D341Med (cell line): Measurements from ENCODE around the gene PPP1R14B.

Experiments
- DNase-seq: peaks from one replicate; pipeline ENCODE4 v3.0.0; 2012; ENCODE audit warnings: low spot score

The PPP1R14B gene

DNA sequence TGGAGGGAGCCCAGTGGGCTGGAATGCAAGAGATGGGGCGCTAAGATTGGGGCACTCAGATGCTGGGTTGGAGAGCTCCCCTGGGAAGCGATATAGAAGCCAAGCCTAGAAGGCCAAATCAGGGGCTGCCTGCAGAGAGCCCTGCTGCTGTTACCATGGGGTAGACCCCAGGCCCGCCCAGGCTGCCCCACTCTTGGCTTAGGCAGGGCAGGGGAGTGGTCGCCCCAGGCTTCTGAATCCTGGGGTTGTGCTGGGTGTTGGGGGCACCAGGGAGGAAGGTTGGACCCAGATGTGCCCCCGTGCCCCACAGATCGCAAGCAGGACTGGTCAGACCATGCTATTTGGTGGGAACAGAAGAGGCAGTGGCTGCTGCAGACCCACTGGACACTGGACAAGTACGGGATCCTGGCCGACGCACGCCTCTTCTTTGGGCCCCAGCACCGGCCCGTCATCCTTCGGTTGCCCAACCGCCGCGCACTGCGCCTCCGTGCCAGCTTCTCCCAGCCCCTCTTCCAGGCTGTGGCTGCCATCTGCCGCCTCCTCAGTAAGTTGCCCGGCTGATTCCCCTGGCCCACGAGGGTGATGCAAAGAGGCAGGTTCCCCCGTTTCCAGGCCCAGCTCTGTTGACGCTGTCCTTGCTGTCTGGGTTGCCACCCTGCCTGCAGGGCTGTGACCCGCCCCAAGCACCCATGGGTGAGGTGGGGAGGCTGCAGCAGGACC is 36.3 kb downstream of the PPP1R14B start:
- peak; percentile 40 for DNase-seq

DNA sequence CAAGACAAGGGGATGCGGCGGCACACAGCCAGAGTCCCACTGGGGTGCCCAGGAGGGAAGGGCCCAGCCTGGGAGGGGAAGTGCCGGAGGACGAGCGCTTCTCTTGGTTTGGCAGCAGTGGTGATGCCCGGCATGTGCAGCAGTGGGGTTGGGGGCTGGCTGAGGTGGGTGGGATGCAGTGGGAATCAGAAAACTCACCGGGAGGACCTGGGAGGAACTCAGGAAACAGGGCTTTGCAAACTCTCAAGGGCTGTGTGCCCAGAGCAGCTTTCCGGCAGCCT is 37.2 kb downstream of the PPP1R14B start:
- DNase-seq = no peak

GRCh38 chr11:64208796-64209562 is 37.8 kb downstream of the PPP1R14B start:
- peak; percentile 26 for DNase-seq

GRCh38 chr11:64208086-64208795 is 38.5 kb downstream of the PPP1R14B start:
- peak; percentile 26 for DNase-seq

DNA sequence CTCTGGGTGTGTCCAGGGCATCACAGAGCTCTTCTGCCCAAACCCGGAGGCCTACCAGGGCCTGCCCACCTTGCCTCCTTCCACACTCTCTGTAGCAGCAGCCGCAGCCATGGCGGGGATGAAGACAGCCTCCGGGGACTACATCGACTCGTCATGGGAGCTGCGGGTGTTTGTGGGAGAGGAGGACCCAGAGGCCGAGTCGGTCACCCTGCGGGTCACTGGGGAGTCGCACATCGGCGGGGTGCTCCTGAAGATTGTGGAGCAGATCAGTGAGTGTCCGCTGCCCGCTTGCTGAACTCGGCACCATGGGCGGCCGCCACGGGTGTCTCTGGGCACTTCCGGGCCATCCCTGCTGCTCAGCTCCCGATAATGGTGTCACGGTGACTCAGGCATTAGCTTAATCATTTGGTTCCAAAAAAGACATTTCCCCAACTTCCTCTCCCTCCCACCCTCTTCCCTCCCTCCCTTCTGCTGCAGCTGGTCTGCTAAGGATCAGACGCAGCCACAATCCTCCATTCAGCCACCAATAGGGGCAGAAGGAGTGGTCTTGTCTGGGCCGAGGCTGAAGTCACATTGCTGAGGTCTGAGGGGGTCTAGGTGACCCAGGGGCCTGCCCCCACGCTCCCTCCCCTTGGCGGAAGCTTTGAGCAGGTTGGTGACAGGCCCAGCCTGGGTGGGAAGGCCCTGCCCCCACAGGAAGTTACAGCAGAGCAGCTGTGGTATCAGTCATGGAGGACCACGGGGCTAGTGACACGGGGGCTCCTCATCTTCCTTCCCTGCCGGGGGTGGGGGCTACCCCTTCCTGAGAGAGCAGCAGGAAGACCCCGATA is 39.3 kb downstream of the PPP1R14B start:
- peak; percentile 22 for DNase-seq

DNA sequence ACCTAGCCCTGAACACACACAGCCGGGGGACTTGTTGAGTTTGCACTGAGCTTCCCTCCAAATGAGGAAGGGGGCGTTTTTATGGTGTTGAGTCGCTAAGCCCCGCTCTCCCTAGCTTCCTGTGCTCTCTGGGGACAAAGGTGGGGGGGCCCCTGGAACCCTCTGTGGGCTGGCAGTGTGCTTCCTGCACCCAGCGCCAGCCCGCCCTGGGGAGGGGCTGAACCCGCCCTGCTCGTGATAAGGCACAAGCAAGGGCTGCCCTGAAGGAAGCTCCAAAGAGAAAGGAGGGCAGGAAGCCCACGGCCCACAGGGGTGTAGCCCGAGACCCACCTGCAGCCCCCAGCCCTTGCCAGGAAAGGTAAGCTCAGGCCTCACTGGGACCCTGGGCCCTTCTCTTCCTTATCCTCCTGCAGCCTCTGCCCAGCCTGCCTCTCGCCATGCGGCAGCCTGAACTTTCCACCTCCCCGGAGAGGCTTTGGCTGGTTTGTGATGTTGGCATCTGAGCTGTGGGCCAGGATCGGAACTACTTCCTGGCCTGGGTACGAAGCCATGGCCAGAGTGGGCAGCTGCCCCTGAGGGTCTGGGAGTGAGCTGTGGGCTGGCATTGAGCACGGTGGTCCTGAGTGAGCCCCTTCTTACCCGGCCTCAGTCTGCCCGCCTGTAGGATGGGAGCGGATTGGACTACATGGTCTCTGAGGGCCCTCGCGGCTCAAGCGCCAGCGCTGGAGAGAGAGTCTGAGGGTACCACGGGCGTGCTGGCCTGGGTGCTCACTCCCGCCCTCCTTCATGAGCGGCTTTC is 40.1 kb downstream of the PPP1R14B start, which contains the start of gene FERMT3:
TSS of gene FERMT3 (plus strand) at position 265 of the 799 bp plus-strand sequence. CDS start 644 bp downstream, outside the sequence.
- DNase-seq = peak; percentile 26

GRCh38 chr11:64204464-64204989 is 42.2 kb downstream of the PPP1R14B start:
- DNase-seq = peak; percentile 91

DNA sequence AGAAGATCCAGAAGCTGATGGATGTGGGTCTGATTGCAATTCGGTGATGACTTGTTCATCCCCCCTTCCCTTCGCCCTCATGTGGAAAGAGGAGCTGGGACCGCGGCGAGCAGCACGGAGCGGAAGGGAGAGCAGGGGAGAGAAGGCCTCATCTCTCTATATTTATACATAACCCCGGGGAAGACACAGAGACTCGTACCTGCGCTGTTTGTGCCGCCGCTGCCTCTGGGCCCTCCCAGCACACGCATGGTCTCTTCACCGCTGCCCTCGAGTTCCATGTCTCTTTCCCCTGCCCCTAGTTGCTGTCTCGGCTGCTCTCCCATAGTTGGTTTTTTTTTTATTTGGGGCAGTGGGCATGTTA is 42.7 kb downstream of the PPP1R14B start:
- DNase-seq = peak; percentile 38

DNA sequence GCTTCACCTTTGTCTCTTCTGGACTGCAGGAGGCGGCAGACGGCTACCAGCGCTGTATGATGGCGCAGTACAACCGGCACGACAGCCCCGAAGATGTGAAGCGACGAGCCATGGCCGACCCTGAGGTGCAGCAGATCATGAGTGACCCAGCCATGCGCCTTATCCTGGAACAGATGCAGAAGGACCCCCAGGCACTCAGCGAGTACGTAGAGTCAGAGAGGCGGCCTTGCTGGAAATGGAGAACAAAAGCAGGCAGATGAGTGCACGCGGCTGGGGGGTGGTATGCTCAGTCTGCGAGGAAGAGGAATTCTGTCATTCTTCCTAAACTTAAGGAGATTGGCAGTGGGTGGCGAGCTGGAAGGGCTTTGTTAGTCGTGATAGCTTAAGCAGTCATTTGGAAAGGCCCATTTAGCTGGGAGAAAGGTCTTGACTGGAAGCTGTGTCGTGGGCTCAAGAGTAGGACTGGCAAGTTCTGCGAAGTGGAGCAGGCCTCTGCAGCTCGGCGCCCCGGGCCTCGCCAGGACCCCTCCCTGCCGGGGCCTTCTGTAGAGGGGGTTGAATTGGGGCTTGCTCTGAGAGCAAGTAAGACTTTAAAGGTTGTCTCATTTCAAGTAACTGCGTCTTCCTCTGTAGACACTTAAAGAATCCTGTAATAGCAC is 43.2 kb downstream of the PPP1R14B start:
- DNase-seq = peak; percentile 32

DNA sequence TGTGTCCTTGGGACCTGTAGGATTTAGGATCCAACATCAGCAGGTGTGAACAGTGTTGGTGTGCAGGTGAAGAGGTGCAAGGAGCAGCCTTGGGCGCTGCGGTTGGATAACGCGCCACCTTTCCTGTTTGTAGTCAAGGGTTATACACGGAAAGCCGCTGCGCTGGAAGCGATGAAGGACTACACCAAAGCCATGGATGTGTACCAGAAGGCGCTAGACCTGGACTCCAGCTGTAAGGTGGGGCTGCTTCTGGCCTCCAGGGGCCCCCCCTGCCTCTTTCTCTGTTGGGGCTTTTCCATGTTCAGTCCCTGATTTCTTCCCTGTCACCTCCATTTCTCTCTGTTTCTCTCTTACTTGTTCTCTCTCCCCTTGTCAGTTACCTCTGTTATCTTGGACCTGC is 43.8 kb downstream of the PPP1R14B start:
- no peak for DNase-seq

- DNase-seq = no peak
Measured at GRCh38 chr11:64201543-64201942, 45.2 kb downstream of the PPP1R14B start.

DNA sequence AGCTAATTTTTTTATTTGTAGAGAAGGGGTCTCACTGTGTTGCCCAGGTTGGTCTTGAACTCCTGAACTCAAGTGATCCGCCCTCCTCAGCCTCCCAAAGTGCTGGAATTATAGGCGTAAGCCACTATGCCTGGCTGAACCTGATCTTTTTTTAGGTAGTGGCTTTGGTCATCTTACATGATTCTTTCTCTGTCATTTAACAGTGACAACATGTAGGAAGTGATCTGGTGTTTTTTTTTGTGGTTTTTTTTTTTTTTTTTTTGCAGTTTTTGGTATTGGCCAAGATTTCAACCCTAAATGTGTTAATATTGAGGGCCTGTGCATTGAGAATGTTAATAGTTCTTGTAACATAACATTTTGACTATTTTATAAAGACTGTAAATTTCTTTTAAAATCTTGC is 48.2 kb downstream of the PPP1R14B start:
- DNase-seq = no peak

DNA sequence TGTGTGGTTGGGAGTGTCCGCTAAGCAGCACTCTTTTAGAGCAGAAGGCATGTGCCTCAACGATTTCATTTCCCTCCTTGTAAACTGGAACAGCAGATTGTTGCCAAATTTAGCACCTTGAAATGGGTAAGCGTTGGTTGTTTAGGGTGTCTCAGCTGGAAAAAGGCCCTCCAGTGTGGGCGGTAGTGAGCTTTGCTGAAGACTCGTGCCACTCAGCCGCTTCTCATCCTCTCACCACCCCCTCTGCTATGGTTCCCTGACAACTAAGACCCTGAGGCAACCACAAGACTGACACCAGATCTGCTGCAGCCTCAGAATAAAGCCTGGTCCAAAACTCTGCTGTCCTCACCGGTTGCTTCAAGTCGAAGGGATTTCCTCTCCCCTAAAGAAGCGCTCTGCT is 50.1 kb downstream of the PPP1R14B start:
- no peak for DNase-seq
